Sigmoid colon (tissue), 7 donors: ENCODE measurements around the gene STX3. TPM values are rescaled to one million over a fixed set of nuclear protein-coding genes. Genes with fewer than 3 reads are reported as not detected.

ENCODE experiments used
- DNase-seq: peaks from one replicate; pipeline ENCODE4 v3.0.0-alpha.2; 2019
- H3K27ac ChIP-seq, 4 donors: fragments of 200-600 bp; sonication (generic); one replicate each; pipeline ENCODE4 v1.5.1; 2016 to 2019; ENCODE audit warnings: mild to moderate bottlenecking in 1 of 4
- H3K27me3 ChIP-seq, 3 donors: fragments of 200-600 bp; sonication (generic); one replicate each; pipeline ENCODE4 v1.5.1; 2019; ENCODE audit warnings: mild to moderate bottlenecking in 1 of 3
- H3K36me3 ChIP-seq, 4 donors: fragments of 200-600 bp; sonication (generic); one replicate each; pipeline ENCODE4 v1.5.1; 2016 to 2019
- H3K4me1 ChIP-seq, 4 donors: fragments of 200-600 bp; sonication (generic); one replicate each; pipeline ENCODE4 v1.5.1; 2017 to 2019
- H3K4me3 ChIP-seq, 4 donors: fragments of 200-600 bp; sonication (generic); one replicate each; pipeline ENCODE4 v1.5.1; 2017 to 2019; ENCODE audit warnings: mild to moderate bottlenecking in 2 of 4, moderate library complexity in 1 of 4
- H3K9me3 ChIP-seq, 4 donors: fragments of 200-600 bp in 3 of 4; sonication (generic) in 3 of 4; one replicate each; pipeline versions ENCODE4 v1.5.1 to v1.6.1; 2013 to 2019
- EP300 ChIP-seq, 4 donors: sonication (generic); formaldehyde crosslinking; IDR thresholded peaks; one replicate each; pipeline ENCODE4 v1.6.1; 2017; ENCODE audit warnings: antibody characterized with exemption in 4 of 4
- POLR2A ChIP-seq, 2 donors: fragments of 450-650 bp; IDR thresholded peaks; one replicate each; pipeline ENCODE4 v1.6.1; 2016; ENCODE audit warnings: antibody characterized with exemption in 2 of 2, mild to moderate bottlenecking in 2 of 2, moderate library complexity in 2 of 2
- POLR2AphosphoS5 ChIP-seq, 4 donors: sonication (generic); formaldehyde crosslinking; IDR thresholded peaks; one replicate each; pipeline ENCODE4 v1.6.1; 2017; ENCODE audit warnings: antibody characterized with exemption in 4 of 4
- WGBS, 2 donors: extraction: QIAGEN DNeasy Blood & Tissue Kit; methylation state at CpG; one replicate each; pipeline ENCODE4 v1.1.7; 2013; 5-methylcytosine and 5-hydroxymethylcytosine counted together
- intact Hi-C: fragments of 100-400 bp; cut with DNase I; formaldehyde crosslinking; loops from one replicate; pipeline ENCODE4 v1.15.1; 2023
- polyA plus RNA-seq, 3 donors: library from polyadenylated mRNA; stranded (reverse); fragments of 200-250 nt; gene quantifications; one replicate each; pipeline ENCODE4 v1.2.3, GENCODE V29; 2013
- total RNA-seq, 4 donors: library from RNA; depleted of rRNA; stranded (reverse); fragments of >200 nt; gene quantifications; one replicate each; pipeline ENCODE4 v1.1.0, GENCODE V29; 2016
- TF ChIP-seq, protein P1 (sequence below), 4 experiments: fragments of 450-650 bp in 3 of 4; fragments of 200-600 bp in 1 of 4; IDR thresholded peaks; one replicate each; pipeline ENCODE4 v1.5.1; 2016 to 2019; ENCODE audit warnings: antibody characterized with exemption in 4 of 4, mild to moderate bottlenecking in 3 of 4, moderate library complexity in 2 of 4
- donor health status: healthy with polysubstance abuse.
- donor health status: Bipolar disorder and iron deficiency.
- donor health status: healthy.

Gene STX3
- total and polyA plus RNA-seq, 7 donors: 9.7 to 120 (median 19.3) TPM

- H3K4me1 ChIP-seq: peaks cover 0 to 22% (median 16%) of the 10 kb centered on the region in 4 donors
- intact Hi-C loops: loop anchor here (10.0 kb wide), 2 partner anchors 142 to 1182 kb away; partner anchors contain the start of genes LPXN, OSBP and ZFP91
- WGBS, 2 donors: 18 to 48% methylated on average over 3 of the region's 3 CpGs
- H3K4me3 ChIP-seq: peak overlapping the region in 1 of 4 donors; percentile 67
- H3K36me3 ChIP-seq: no peaks in the 10 kb centered on the region
- TF ChIP-seq POLR2AphosphoS5 (IDR thresholded peaks at IDR 0.05) (no peak), POLR2A (IDR thresholded peaks at IDR 0.05) (no peak), EP300 (IDR thresholded peaks at IDR 0.05) (no peak)
- TF ChIP-seq, protein P1, sequence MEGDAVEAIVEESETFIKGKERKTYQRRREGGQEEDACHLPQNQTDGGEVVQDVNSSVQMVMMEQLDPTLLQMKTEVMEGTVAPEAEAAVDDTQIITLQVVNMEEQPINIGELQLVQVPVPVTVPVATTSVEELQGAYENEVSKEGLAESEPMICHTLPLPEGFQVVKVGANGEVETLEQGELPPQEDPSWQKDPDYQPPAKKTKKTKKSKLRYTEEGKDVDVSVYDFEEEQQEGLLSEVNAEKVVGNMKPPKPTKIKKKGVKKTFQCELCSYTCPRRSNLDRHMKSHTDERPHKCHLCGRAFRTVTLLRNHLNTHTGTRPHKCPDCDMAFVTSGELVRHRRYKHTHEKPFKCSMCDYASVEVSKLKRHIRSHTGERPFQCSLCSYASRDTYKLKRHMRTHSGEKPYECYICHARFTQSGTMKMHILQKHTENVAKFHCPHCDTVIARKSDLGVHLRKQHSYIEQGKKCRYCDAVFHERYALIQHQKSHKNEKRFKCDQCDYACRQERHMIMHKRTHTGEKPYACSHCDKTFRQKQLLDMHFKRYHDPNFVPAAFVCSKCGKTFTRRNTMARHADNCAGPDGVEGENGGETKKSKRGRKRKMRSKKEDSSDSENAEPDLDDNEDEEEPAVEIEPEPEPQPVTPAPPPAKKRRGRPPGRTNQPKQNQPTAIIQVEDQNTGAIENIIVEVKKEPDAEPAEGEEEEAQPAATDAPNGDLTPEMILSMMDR (IDR thresholded peaks at IDR 0.05): no peak
- H3K27ac ChIP-seq: peak overlapping the region; percentile 86 to 94 (median 91)
- no peak for DNase-seq
- no peaks in the 10 kb centered on the region for H3K9me3 ChIP-seq
- H3K27me3 ChIP-seq: no peaks in the 10 kb centered on the region
Measured at GRCh38 chr11:59756558-59756840, 1.3 kb downstream of the STX3 start.

GRCh38 chr11:59756845-59757244 lies 1.7 kb downstream of the STX3 start:
- Histone ChIP-seq H3K4me3 (no peak overlapping the region), H3K36me3 (no peaks in the 10 kb centered on the region), H3K27ac (peak overlapping the region; percentile 86 to 94 (median 91)), H3K4me1 (peaks cover 0 to 22% (median 16%) of the 10 kb centered on the region in 4 donors), H3K27me3 (no peaks in the 10 kb centered on the region), H3K9me3 (no peaks in the 10 kb centered on the region)
- 13 to 32% methylated on average over 4 of the region's 4 CpGs for WGBS, 2 donors
- TF ChIP-seq POLR2A (IDR thresholded peaks at IDR 0.05): no peak
- TF ChIP-seq POLR2AphosphoS5 (IDR thresholded peaks at IDR 0.05): peak in 2 of 4 donors; percentile 27 to 44
- intact Hi-C loops: loop anchor here (10.0 kb wide), 2 partner anchors 142 to 1182 kb away; partner anchors contain the start of genes LPXN, OSBP and ZFP91
- peak; percentile 74 for DNase-seq

DNA sequence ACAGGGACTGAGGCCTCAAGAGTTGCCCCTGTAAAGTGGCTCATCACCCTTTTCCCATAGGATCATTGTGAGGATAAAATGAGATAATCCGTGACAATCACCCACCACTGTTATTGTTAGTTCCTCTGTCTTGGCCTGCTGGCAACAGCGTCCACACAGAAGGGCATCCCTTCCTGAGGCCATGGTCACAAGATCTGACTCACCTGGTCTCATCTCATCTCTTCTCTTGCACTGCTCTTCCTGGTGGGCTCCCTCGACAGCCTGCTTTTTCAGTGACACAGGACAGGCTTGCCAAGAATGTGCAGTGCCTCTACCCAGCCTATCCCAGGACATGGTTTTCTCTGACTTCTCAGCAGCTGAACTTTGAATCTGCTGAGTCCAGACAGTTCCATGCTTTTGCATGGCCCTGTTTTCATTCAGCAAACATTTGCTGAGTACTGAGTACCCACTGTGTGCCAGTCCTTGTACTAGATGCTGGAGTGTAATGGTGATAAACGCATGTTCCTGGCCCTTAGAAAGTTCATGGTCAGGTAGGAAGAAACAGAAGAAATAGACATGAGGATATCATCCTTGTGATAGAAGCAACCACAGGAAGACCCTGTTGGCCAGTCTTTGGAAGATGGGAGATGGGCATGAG lies 3.3 kb downstream of the STX3 start:
- Histone ChIP-seq H3K4me1 (peaks cover 0 to 22% (median 16%) of the 10 kb centered on the region in 4 donors), H3K4me3 (no peak overlapping the region), H3K9me3 (no peaks in the 10 kb centered on the region), H3K27ac (no peak overlapping the region), H3K36me3 (no peaks in the 10 kb centered on the region), H3K27me3 (no peaks in the 10 kb centered on the region)
- TF ChIP-seq POLR2AphosphoS5 (IDR thresholded peaks at IDR 0.05) (no peak), EP300 (IDR thresholded peaks at IDR 0.05) (no peak), POLR2A (IDR thresholded peaks at IDR 0.05) (no peak)
- TF ChIP-seq, protein P1 (IDR thresholded peaks at IDR 0.05): no peak
- WGBS, 2 donors: 93 to 95% methylated on average over 4 of the region's 4 CpGs
- intact Hi-C loops: loop anchor here (10.0 kb wide), 2 partner anchors 144 to 1184 kb away; partner anchors contain the start of genes LPXN, OSBP and ZFP91
- DNase-seq: no peak

- no peak for DNase-seq
- Histone ChIP-seq H3K4me3 (no peak overlapping the region), H3K4me1 (peaks cover 0 to 18% (median 15%) of the 10 kb centered on the region in 4 donors)
Measured at GRCh38 chr11:59759900-59760299, 4.7 kb downstream of the STX3 start.

DNA sequence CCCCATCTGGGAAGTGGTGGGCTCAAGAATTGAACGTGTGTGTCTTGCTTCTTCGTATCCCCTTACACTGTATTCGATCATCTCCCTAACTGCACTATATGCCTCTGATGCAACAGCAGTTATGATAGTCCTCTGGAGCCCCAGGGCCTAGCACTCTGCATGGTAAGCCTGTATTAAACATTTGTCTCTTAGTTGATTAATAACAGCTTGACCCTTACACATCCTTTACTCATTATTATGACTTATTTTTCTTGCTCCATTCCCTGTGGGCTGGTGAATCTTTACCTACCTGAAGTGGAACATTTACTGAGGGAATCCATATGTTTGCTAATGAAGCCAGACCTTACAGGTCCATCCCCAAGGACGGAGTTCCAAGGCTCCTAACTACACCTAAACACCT lies 5.6 kb downstream of the STX3 start:
- Histone ChIP-seq H3K9me3 (no peaks in the 10 kb centered on the region), H3K27me3 (no peaks in the 10 kb centered on the region), H3K27ac (no peak overlapping the region), H3K4me3 (no peak overlapping the region), H3K4me1 (peaks cover 0 to 17% (median 12%) of the 10 kb centered on the region in 4 donors), H3K36me3 (no peaks in the 10 kb centered on the region)
- intact Hi-C loops: no loop called here
- 94 to 95% methylated on average over 4 of the region's 4 CpGs for WGBS, 2 donors
- DNase-seq: no peak
- no peak for TF ChIP-seq POLR2AphosphoS5 (IDR thresholded peaks at IDR 0.05)
- no peak for TF ChIP-seq EP300 (IDR thresholded peaks at IDR 0.05)
- TF ChIP-seq POLR2A (IDR thresholded peaks at IDR 0.05): no peak
- TF ChIP-seq, protein P1 (IDR thresholded peaks at IDR 0.05): no peak

More at GRCh38 chr11:59759900-59760299, 4.7 kb downstream of the STX3 start:
- H3K36me3 ChIP-seq: no peaks in the 10 kb centered on the region
- no peak overlapping the region for H3K27ac ChIP-seq
- H3K9me3 ChIP-seq: no peaks in the 10 kb centered on the region
- intact Hi-C loops: loop anchor here (10.0 kb wide), 2 partner anchors 145 to 1185 kb away; partner anchors contain the start of genes LPXN, OSBP and ZFP91
- TF ChIP-seq POLR2AphosphoS5 (IDR thresholded peaks at IDR 0.05) (no peak), EP300 (IDR thresholded peaks at IDR 0.05) (no peak), POLR2A (IDR thresholded peaks at IDR 0.05) (no peak)
- TF ChIP-seq, protein P1 (IDR thresholded peaks at IDR 0.05): no peak
- WGBS, 2 donors: 78 to 85% methylated on average over 4 of the region's 4 CpGs
- H3K27me3 ChIP-seq: no peaks in the 10 kb centered on the region
